HG03039 (cell line): ENCODE data around the gene ISCA2.

ENCODE experiments used
- ATAC-seq: cut with Tn5 transposase; IDR thresholded peaks from one replicate; pipeline ENCODE4 v1.9.1; 2021; ENCODE audit warnings: mild to moderate bottlenecking, moderate library complexity; ENCODE audit not compliant: unreplicated experiment

Gene ISCA2

DNA sequence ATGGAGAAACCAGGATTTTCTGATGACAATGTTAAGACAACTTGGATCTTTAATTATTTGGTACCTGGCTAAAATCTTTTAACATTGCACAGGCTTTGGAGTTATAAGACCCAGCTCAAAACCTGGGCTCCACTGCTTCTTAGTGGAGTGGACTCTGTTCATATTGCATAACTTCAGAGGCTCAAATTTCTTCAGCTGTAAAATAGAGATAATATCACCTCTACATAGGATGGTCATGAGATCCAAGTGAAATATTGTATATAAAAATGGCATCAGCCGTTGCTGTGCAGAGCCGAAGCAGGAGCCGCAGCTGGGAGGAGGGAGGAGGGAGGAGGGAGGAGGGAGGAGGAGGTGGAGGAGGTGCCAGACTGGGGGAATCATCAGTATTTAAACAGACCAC is 11.0 kb upstream of the ISCA2 start:
- no peak for ATAC-seq

DNA sequence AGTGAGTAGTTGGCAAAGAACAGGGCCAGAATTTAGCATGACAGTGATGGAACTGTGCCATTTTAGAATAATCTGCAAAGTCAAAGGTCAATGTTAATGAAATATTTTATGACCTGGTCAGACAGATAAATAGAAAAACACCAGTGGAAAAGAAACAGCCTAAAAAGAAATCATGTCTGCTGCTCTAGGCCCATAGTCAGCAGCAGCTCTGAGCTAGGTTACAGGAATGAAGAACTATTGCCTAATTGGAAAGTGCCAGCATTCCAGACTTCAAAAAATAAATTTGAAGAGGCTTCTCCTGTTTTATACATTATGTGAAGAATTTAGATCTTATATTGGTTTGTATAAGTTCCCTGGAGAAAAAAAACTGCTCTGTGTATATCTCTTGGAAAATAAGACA is 10.2 kb upstream of the ISCA2 start:
- no peak for ATAC-seq

DNA sequence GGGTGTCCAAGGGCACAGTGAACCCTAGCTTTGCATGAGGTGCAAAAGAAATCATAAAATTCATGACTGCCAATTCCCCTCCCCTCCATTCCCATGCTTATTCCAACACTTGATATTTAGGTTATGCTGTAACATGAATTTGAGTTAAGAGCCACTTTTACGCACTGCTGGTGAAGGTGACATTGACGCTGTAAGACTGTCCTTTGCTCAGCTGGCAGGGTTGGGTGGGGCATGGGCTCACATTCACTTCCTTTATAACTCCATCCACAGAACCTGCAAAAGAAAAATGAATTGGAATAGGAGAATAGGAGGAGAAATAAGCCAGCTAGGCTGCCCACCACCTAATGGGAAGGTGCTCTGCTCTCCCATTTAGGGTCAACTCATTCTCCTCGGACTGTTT is 7.4 kb upstream of the ISCA2 start:
- no peak for ATAC-seq

DNA sequence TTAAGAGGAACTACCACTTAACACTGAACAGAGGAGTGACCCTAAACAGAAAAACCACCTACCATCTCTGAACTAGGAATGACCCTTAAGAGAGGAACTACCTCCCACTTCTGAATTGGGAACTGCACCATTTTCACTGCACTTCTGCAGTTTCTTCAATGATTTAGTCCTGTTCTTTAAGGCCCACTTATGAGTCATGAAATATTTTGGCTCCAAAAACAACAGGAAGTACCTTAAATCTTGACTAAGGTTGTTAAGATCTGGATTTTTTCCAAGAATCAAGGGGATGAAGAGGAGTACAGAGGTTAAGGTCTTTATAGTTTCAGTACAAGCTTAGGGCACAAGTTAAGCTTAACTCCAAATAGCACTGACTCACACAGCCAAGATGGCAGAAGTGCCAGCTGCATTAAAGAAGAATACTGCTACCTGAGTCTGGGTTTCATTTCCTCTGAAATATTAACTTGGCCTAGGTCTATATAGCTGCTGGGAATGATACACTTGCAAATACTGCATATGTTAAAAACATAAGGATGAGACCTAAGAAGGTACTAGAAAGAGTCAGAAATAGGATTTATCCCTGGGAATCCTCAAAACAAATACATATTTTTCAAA is 4.7 kb upstream of the ISCA2 start:
- no peak for ATAC-seq

DNA sequence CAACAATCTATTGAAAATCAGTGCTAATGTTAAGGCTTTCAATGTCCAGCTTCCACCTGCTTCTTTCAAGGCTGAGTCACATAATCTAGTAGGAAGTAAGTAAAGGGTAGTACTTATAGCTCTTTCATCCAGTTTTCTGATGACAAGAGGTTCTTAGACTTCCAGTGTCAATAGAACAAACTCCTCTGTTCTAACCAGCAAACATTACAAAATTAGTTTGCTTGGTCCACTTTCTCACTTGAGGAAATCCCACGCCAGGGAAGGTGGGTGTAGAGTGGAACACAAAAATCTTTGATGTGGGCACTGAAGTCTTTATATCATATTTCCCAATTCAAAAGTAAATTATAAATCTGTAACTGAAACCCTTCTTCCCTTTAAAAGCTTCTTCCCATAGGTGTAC is 3.1 kb upstream of the ISCA2 start:
- no peak for ATAC-seq

DNA sequence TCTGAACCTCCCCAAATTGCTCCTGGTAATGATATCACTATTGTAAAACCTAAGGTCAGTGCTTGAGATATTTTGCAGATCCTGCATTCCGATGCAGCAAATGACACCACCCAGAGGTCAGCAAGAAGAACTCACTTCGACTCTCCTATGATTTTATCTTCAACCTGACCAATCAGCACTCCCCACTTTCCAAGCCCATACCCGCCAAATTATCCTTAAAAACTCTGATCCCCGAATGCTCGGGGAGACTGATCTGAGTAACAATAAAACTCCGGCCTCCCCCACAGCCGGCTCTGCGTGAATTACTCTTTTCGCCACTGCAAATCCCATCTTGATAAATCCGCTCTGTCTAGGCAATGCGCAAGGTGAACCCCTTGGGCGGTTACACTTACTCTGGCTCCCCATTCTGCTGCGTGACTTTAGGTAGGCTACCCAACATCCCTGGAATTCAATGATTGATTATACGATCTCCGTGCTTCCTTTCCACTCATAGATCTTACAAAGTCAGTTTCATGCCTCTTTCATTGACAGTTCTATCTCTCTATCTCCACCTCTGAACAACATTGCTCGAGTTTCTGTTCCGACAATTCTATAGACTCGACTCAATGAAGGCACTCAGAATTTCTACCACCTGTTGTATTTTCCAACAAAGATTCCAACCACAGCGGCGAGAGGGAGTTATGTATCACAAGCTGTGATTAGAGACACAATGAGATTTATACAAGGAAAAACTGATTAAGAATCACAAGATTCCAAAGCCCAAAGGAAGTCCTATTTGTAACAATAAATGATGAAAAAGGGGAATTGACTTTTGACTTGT is 1.4 kb upstream of the ISCA2 start:
- ATAC-seq = no peak

DNA sequence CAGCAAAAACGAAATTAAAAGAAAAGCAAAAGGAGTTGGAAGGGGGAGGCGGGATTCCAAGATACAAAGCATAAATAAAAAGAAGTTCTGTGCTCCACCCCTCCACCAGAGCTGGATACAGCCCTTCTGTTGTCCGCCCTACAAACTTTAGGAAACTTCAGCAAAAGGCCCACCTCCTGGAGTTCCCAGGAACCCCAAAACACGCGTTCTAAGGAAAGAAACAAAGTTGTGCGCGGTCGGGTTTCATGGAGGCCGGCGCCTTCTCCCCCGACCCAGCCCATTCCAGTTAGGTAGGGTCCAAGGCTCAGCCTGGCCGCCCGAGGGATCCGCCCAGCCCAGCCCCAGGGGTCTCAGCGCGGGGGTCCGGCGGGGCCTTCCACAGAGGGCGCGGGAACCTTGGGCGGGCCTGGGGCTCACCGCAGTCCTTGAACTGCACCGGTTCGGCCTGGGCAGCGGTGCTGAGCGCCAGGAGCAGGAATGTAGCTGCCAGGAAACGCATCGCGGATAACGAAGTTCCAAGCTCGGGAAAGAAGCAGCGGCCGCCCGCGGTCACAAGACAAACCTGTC is 706 bp upstream of the ISCA2 start, which contains the start of gene NPC2:
Gene NPC2 (minus strand): TSS at position 530 of the 567 bp plus-strand sequence. CDS start 31 bp downstream, at position 499.
- peak; percentile 12 for ATAC-seq

DNA sequence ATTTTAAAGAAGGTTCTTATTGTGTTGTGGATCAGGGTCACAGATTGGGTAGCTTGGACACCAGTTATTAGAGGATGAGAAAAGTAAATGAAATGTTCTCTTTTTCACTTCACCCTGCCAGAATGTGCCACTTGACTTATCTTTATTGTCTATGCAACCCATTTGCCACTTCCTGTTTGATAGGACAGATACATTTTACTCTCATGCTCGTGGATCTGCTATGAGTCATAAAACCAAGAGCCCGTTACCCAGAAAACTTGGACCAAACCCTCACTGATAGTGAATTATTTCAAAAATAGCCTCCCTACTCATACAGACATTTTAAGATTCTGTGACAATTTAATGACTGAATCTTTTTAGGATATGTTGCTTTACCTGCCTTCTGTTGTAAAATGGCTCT is 1.8 kb downstream of the ISCA2 start:
- ATAC-seq = no peak

DNA sequence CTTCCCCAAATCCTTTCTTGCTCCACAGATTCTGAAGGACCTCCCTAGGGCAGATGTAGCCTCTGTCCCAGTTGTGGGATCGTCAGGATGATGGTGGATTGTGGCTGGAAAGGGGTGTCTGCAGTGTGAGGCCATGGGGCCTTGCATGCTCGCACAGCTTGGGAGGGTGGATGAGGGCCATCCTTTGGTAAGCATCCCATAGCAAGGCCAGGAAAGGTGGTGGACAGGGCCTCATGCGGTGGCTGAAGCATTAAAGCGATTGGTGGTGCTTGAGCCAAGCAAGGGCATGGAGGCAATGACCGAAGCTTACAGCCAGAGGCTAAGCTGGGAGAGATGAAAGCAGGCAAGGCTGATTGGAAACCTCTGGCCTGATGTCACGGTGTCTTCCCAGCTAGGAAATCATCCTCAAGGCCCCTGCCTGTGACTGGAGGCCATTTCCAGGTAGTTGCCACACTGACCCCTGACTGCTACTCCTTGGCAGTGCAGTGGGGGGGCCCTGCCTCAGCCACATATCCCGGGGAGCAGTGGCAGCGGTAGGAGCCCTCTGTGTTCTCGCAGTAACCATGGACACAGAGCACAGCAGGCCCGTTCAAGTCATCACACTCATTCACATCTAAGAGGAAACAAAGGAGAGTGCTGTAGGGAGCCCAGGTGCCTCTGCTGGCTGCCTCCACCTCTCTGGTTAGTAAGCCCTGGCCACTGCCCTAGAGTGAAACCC is 7.0 kb downstream of the ISCA2 start:
- ATAC-seq = no peak

DNA sequence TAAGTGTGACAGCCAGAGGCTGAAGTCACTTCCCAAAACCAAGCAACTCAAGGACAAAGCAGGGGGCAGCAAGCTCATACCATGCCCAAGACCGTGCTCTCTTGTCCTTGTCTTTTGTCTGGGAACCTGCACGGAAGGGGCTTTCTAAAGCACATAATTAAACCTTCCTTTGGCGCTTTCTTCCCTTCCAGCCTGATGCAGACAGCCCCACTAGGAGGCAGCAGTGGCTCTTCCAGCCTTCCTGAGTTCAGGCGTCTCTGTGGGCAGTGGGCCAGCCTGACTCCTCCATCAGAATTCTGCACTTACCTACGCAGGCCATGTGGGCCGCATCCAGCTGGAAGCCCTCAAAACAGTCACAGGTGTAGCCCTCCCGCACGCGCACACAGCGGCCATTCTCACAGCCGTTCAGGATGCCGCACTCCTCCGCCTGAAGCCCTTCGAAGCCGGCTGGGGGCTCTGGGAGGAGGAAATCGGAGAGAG is 7.6 kb downstream of the ISCA2 start:
- ATAC-seq = no peak

DNA sequence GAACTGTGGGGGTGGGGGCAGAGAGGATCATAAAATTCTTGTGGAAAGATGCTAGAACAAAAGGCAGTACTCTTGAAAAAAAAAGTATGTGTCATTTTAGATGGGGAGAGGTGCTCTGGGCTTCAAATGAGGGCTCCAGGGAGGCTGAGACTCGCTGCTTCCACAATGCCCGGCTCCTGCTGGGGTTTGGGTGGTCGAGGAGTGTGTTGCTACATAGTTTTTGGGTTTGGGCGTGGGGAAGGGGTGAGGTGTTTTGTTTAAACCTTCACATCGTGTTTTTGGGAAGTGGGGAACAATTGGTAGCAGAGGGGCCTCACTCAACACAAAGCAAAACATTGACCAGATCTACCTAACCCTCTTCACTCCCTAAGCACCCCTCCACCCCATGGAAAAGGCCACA is 8.1 kb downstream of the ISCA2 start:
- no peak for ATAC-seq

DNA sequence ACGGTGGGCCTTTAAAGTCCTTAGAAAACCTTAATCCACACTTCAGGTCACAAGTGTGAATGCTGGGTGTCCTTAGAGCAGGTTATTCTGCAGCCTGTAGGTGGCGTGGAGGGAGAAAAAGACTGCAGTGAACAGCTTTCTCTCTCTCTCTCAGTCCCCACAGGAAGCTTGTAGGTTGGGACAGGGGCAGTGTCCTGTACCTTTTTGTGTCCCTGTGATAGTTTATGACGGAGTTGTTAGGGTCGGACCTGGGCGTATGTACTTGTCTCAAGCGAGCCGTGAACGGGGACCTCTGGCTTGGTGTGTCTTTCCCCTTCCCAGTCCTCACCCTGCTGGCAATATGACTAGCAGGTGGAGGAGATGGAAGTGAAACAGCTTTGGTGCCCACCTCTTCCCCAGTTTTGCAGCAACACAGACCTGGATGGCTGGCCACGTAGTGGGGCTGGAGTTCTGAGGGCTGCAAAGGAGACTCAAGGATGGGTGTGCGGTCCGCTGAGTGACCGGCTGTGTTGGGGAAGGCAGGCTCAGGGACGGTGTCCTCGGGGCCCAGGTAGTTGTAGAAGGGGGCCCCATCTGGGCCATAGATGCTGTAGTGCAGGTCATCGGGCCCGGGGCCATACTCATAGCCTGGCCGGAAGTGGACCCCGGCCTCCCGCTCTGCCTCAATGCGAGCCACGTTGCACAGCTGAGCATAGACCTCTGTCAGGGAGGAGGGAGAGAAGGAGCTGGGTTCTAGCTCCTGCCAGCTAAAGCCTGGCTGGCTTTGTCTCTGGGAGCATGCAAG is 8.9 kb downstream of the ISCA2 start:
- no peak for ATAC-seq

DNA sequence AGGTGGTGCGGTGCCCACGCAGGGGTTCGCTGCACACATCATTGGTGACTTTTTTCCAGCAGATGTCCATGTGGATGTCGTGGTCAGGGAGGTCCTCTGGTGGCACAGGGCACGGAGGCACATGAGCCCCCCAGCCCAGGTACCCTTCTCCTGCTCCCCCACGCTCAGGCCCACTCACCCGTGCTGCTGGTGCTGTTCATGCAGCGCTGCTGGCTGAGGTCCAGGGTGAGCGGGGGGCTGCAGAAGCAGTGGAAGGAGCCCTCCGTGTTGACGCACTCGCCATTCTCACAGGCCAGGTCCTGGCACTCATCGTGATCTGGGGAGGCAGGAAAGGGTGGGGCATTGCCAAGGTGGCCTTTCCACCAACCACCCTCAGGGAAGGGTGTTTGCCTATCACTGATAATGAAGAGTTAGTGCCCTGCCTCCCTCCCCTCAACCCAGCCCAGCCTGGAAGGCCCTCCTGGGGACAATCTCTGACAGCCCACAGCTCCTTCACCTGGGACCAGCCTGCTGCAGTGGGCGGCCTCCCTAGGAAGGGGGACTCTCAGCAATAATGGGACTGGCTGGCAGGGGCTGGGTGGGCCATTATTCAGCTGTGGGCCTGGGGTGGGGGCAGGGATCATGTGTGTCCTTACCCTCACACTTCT is 9.8 kb downstream of the ISCA2 start:
- no peak for ATAC-seq

DNA sequence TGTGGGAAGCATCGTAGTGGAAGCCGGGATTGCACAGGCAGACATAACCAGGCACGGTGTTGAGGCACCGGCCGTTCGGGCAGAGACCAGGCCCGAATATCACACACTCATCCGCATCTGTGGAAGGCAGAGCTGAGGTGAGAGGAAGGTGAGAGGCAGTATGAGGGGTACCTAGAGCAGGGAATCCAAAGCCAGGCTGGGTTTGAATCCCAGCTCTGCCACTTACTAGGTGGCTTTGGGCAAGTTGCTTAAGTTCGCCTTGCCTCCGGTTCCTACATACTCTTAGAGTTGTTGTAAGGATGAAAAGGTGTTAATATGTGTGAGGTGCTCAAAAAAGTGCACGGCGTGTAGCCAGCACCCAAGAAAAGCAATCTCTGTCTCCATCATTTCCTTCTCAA is 10.4 kb downstream of the ISCA2 start:
- ATAC-seq = no peak

DNA sequence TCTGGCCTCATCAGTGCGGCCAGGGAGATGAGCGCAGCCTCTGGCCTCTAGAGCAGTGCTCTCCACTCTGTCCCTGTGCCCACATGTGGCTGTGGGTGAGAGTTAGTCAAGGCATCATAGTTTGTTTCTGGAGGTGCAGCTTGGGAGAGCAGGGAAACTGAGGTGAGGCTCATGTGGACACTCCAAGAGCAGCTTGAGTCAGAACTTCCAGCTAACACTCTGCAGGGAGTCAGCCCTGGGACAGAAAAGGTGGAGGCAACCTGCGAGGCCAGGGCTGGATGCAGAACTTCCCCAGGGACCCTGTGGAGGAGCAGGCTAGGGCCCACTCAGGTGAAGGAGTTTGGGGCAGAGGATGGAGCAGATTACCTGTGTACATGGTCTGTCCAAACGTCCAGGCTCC is 10.8 kb downstream of the ISCA2 start:
- ATAC-seq = no peak

DNA sequence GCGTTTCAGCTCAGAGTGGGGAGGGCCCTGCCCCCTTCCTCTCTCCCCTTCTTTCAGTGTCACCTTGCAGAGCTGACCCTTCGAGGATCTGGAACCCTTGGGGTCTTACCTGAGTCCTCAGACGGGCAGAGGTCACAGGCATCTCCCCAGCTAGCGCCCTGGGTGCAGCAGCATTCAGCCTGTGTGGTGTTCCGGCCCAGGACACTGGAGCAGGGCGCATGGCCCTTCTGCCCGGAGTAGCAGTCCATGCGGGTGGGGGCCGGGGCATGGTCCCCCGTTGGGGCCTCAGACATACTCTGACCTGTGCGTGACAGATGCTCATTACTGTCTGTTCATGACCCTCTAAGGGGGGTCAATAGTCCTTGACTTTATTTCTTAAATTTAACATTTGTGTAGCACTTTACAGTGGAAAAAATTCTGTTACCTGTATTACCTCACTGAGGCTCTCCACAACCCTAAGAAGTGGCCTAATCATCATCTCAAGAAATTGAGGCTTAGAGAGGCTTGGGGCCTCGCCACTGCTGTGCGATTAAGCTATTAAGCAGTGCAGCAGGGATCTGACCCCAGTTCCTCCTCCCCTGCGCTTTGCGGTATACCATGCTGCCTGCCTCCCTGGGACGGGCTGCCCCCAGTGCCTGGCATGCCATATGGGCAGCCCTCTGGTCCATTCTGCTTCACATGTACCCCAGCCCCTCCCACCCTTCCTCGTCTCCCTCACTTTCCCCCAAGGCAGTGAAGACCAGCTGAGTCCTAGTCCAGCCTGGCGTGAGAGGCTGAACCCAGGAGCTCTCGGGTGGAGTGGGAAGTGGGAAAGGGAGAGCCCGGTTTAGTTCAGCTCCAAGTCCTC is 11.5 kb downstream of the ISCA2 start:
- no peak for ATAC-seq

DNA sequence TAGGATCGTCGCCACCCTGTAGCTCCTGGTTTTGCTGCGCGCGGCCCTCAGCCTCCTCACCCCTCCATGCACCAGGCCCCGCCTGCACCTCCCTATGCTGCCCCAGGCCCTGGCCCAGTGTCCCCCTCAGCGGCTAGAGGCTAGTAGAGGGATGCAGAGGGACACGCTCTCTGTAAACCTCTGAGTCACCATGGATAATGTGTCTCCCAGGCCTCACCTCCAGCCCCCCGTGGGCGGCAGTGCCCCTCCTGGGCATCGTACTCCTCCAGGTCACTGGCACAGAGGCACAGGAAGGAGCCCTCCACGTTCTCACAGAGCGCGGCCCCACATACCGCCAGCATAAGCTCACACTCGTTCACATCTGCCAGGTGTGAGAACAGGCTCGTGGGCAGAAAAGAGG is 12.3 kb downstream of the ISCA2 start:
- ATAC-seq = no peak

DNA sequence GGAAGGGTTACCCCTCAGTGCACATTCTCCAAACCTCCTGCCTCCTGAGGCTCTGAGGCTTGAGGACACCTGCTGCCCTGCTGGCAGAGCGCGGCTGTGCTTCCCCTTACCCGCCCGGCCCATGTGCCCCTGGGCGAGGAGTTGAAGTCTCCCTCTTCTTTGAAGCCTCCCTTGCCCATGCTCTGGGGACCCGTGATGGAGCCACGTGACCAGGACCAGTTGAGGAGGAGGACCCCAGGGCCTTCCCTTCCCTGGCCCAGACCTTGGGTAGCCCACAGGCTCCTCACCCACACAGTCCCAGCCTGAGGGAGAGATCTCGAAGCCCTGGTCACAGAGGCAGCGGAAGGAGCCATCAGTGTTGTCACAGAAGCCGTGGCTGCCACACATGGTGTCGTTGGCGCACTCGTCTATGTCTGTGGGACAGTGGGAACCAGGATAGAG is 12.9 kb downstream of the ISCA2 start:
- no peak for ATAC-seq

DNA sequence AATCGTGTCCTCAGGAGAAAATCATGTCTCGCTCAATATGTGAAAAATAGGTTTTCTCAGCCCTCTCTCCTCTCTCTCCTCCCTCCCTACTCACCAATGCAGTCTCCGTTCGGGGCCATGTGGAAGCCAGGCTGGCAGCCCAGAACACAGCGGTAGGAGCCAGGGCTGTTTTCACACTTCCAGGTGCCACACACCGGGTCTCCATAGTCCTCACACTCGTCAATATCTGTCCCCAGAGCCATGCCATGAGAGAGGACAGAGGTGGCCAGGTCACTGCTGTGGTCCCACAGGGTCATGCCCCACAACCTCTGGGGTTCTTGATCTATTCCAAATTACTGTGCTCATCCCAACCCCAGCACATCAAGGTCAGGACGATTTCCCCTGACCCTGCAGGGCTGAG is 13.5 kb downstream of the ISCA2 start:
- ATAC-seq = no peak
